T47D (cell line): ENCODE data around the gene REEP6.
"Not testable (repeated sequence)": the region's sequence is repeated elsewhere in the genome, so short reads cannot be mapped to it uniquely, and the experiment has no call there.

Experiments used
- DNase-seq, 2 experiments: peaks; one replicate each; pipeline versions ENCODE4 v3.0.0 to v3.0.0-alpha.2; 2011 to 2012; ENCODE audit warnings: low read depth in 1 of 2, low spot score in 1 of 2
- JUND ChIP-seq: IDR thresholded peaks from 2 replicates; pipeline ENCODE4 v1.6.1; 2012; ENCODE audit warnings: low read depth
- in situ Hi-C: cut with HindIII; loops from 2 replicates; pipeline ENCODE4 v1.10.0; 2016; ENCODE audit warnings: low sequenced_read_pairs, low pct_unique_long_range_greater_than_20kb

REEP6 gene

GRCh38 chr19:1524972-1525325 lies 34.0 kb downstream of the REEP6 start:
- in situ Hi-C loops = no loop called here
- no peak for TF ChIP-seq JUND
- no peak for DNase-seq

GRCh38 chr19:1525343-1525742 lies 34.4 kb downstream of the REEP6 start:
- no peak for DNase-seq
- TF ChIP-seq JUND = no peak
- in situ Hi-C loops = no loop called here

GRCh38 chr19:1526066-1526778 lies 35.2 kb downstream of the REEP6 start:
- no peak for TF ChIP-seq JUND
- DNase-seq = no peak
- in situ Hi-C loops = no loop called here

- no peak for DNase-seq
- no peak for TF ChIP-seq JUND
- in situ Hi-C loops = no loop called here
Observed at GRCh38 chr19:1526979-1527649, 36.1 kb downstream of the REEP6 start.

GRCh38 chr19:1527650-1528309 lies 36.8 kb downstream of the REEP6 start:
- no peak for DNase-seq
- in situ Hi-C loops = no loop called here
- TF ChIP-seq JUND = no peak

- no peak for TF ChIP-seq JUND
- DNase-seq = no peak
- in situ Hi-C loops = no loop called here
Observed at GRCh38 chr19:1528596-1529429, 37.8 kb downstream of the REEP6 start.

- TF ChIP-seq JUND = no peak
Observed at GRCh38 chr19:1529430-1529816, 38.4 kb downstream of the REEP6 start.

GRCh38 chr19:1530856-1531255 lies 39.9 kb downstream of the REEP6 start:
- in situ Hi-C loops, DNase-seq: not testable (repeated sequence)

More at GRCh38 chr19:1529430-1529816, 38.4 kb downstream of the REEP6 start:
- in situ Hi-C loops = no loop called here
- no peak for DNase-seq

GRCh38 chr19:1531587-1531986 lies 40.6 kb downstream of the REEP6 start:
- in situ Hi-C loops = no loop called here
- DNase-seq = no peak
- no peak for TF ChIP-seq JUND

GRCh38 chr19:1532003-1532402 lies 41.0 kb downstream of the REEP6 start:
- TF ChIP-seq JUND = no peak
- in situ Hi-C loops = no loop called here

GRCh38 chr19:1533510-1534150 lies 42.6 kb downstream of the REEP6 start:
- DNase-seq = no peak
- no peak for TF ChIP-seq JUND
- in situ Hi-C loops = no loop called here

More at GRCh38 chr19:1532003-1532402, 41.0 kb downstream of the REEP6 start:
- no peak for DNase-seq

GRCh38 chr19:1534972-1535371 lies 44.0 kb downstream of the REEP6 start:
- in situ Hi-C loops = no loop called here

GRCh38 chr19:1535699-1536098 lies 44.7 kb downstream of the REEP6 start:
- in situ Hi-C loops, DNase-seq: not testable (repeated sequence)

More at GRCh38 chr19:1534972-1535371, 44.0 kb downstream of the REEP6 start:
- DNase-seq = no peak
- TF ChIP-seq JUND = no peak
